HepG2 (cell line): ENCODE measurements around the gene PDE4D. TPM values are rescaled to one million over a fixed set of nuclear protein-coding genes. Genes with fewer than 3 reads are reported as not detected.

ENCODE experiments used
- ATAC-seq: fragments of 200-7000 bp; cut with Tn5 transposase; 3 replicates; pipeline ENCODE4 v1.9.1; 2020; ENCODE audit warnings: mild to moderate bottlenecking, moderate library complexity
- BruUV-seq: library from RNA; stranded (reverse); fragments of 400-500 nt; replicated peaks from 2 replicates; lab custom pipeline; 2021; lab: Mats Ljungman, UMichigan
- CTCF ChIA-PET: fragments of 300-600 bp; formaldehyde crosslinking; extraction: SDS; loops from one replicate; lab custom pipeline; 2021; ENCODE audit warnings: low total read pairs, inconsistent platforms, low intra/inter-chr PET ratio; lab: Yijun Ruan, JAX
- POLR2A ChIA-PET: fragments of 350-600 bp; sonication (Branson Sonifier 250); formaldehyde crosslinking; loops from one replicate; lab custom pipeline; 2020; ENCODE audit warnings: antibody characterized with exemption, inconsistent platforms; lab: Yijun Ruan, JAX
- DNase-seq: peaks from one replicate; pipeline ENCODE4 v3.0.0-alpha.2; 2015; ENCODE audit warnings: low spot score
- FAIRE-seq: peaks from 3 replicates; lab custom pipeline; 2011; peaks lifted over from hg19 to GRCh38; lab: Jason Lieb, UNC
- H2AFZ ChIP-seq: one replicate; pipeline ENCODE4 v1.6.1; 2011; ENCODE audit warnings: low read length, inconsistent platforms
- H3K27ac ChIP-seq: fragments of 300-600 bp; 3 replicates; pipeline ENCODE4 v1.8.0; 2011; ENCODE audit warnings: mixed run types, mild to moderate bottlenecking, mixed read lengths, low read length, inconsistent platforms; ENCODE audit not compliant: insufficient read depth; ENCODE audit errors: extremely low read length
- H3K27me3 ChIP-seq, 2 experiments: fragments of 200-600 bp in 1 of 2; 2 replicates in 1 of 2; 3 replicates in 1 of 2; pipeline versions ENCODE4 v1.6.0 to v1.8.0; 2011; ENCODE audit warnings: low read length in 2 of 2, mild to moderate bottlenecking in 2 of 2, moderate library complexity in 2 of 2, inconsistent platforms in 1 of 2; ENCODE audit not compliant: insufficient read depth in 2 of 2, control insufficient read depth in 1 of 2
- H3K36me3 ChIP-seq, 2 experiments: fragments of 200-600 bp in 1 of 2; replicated peaks in 1 of 2; 2 replicates in 1 of 2; 3 replicates in 1 of 2; pipeline versions ENCODE4 v1.5.1 to v1.8.0; 2011; ENCODE audit warnings: low read length in 2 of 2, inconsistent platforms in 1 of 2; ENCODE audit not compliant: insufficient read depth in 2 of 2, control insufficient read depth in 1 of 2
- H3K4me1 ChIP-seq: 2 replicates; pipeline ENCODE4 v1.5.1; 2012; ENCODE audit warnings: low read length, inconsistent platforms; ENCODE audit not compliant: insufficient read depth
- H3K4me2 ChIP-seq: 2 replicates; pipeline ENCODE4 v1.6.0; 2011; ENCODE audit warnings: low read depth, low read length, inconsistent platforms
- H3K4me3 ChIP-seq, 3 experiments: fragments of 200-600 bp in 1 of 3; sonication (generic), shearing (Covaris generic) in 1 of 3; replicated peaks in 1 of 3; 2 replicates each; pipeline ENCODE4 v1.5.1; 2011 to 2016; ENCODE audit warnings: low read length in 3 of 3, inconsistent platforms in 2 of 3, low read depth in 2 of 3, mild to moderate bottlenecking in 2 of 3, control low read depth in 1 of 3, mixed read lengths in 1 of 3; ENCODE audit not compliant: insufficient read depth in 1 of 3
- H3K79me2 ChIP-seq: one replicate; pipeline ENCODE4 v1.6.1; 2011; ENCODE audit warnings: low read length, inconsistent platforms; ENCODE audit not compliant: insufficient read depth
- H3K9ac ChIP-seq: 2 replicates; pipeline ENCODE4 v1.6.0; 2011; ENCODE audit warnings: mild to moderate bottlenecking, low read depth, low read length, inconsistent platforms; ENCODE audit not compliant: insufficient read depth
- H3K9me3 ChIP-seq: 2 replicates; pipeline ENCODE4 v1.5.1; 2012; ENCODE audit warnings: mild to moderate bottlenecking, low read length
- H4K20me1 ChIP-seq: 2 replicates; pipeline ENCODE4 v1.6.0; 2011; ENCODE audit warnings: inconsistent platforms, mild to moderate bottlenecking, low read length, moderate library complexity; ENCODE audit not compliant: insufficient read depth
- GATAD2A ChIP-seq: IDR thresholded peaks from 2 replicates; pipeline ENCODE4 v1.6.1; 2016
- KDM2A ChIP-seq: sonication (generic); formaldehyde crosslinking; IDR thresholded peaks from 2 replicates; pipeline ENCODE4 v1.4.0; 2020; ENCODE audit warnings: low read depth, missing genetic modification reagents, borderline replicate concordance
- PLRG1 ChIP-seq: fragments of 450-650 bp; conservative IDR thresholded peaks from 2 replicates; pipeline ENCODE4 v1.6.1; 2016
- RAD21 ChIP-seq: fragments of 450-650 bp; formaldehyde crosslinking; IDR thresholded peaks from 2 replicates; pipeline ENCODE4 v1.5.0; 2020; ENCODE audit warnings: mild to moderate bottlenecking
- SMC3 ChIP-seq: IDR thresholded peaks from 2 replicates; pipeline ENCODE4 v1.6.1; 2011; ENCODE audit warnings: low read length, improper control_type of control experiment
- STAG1 ChIP-seq: sonication (generic); formaldehyde crosslinking; IDR thresholded peaks from 2 replicates; pipeline ENCODE4 v1.4.0; 2020; ENCODE audit warnings: missing genetic modification reagents
- YY1 ChIP-seq: IDR thresholded peaks from 2 replicates; pipeline ENCODE4 v1.6.1; 2011; ENCODE audit warnings: low read length, low read depth, moderate library complexity, mild to moderate bottlenecking; ENCODE audit not compliant: insufficient read depth, insufficient replicate concordance
- ZFP82 ChIP-seq: sonication (generic); formaldehyde crosslinking; IDR thresholded peaks from 2 replicates; pipeline ENCODE4 v1.5.1; 2020; ENCODE audit warnings: mild to moderate bottlenecking, missing genetic modification reagents, borderline replicate concordance
- ZMYM4 ChIP-seq: sonication (generic); formaldehyde crosslinking; IDR thresholded peaks from 2 replicates; pipeline ENCODE4 v1.8.1; 2023; ENCODE audit warnings: mild to moderate bottlenecking, missing genetic modification reagents
- WGBS: methylation state at CpG from one replicate; pipeline ENCODE4 v1.1.6; 2017; ENCODE audit warnings: low lambda C conversion rate; 5-methylcytosine and 5-hydroxymethylcytosine counted together
- in situ Hi-C: cut with HindIII; loops from 2 replicates; pipeline ENCODE4 v1.10.0; 2017; ENCODE audit warnings: low pct_unique_long_range_greater_than_20kb; ENCODE audit not compliant: extremely low pct_ligation_motif_present
- intact Hi-C: fragments of 100-400 bp; cut with micrococcal nuclease; formaldehyde crosslinking; loops from one replicate; pipeline ENCODE4 v1.10.0; 2022; ENCODE audit not compliant: unreplicated experiment
- polyA plus RNA-seq, 8 experiments: library from polyadenylated mRNA; depleted of rRNA in 3 of 8; stranded (reverse) in 7 of 8; unstranded in 1 of 8; fragments of >200 nt; fragmentation: Illumina TruSeq in 4 of 8; extraction: Trizol in 4 of 8; gene quantifications; 2 replicates each; pipeline versions ENCODE4 v1.2.1 to v1.2.3, GENCODE V29; 2011 to 2016; ENCODE audit warnings: low read depth in 4 of 8, missing spikeins in 1 of 8, mixed read lengths in 1 of 8; ENCODE audit not compliant: insufficient read depth in 1 of 8
- total RNA-seq, 5 experiments: library from RNA; depleted of rRNA; stranded (reverse); fragments of >200 nt; fragmentation: Illumina TruSeq; extraction: Trizol; gene quantifications; 2 replicates each; pipeline ENCODE4 v1.2.3, GENCODE V29; 2016; ENCODE audit warnings: low read depth in 1 of 5
- TF ChIP-seq, protein P1 (sequence below): sonication (generic); formaldehyde crosslinking; IDR thresholded peaks from 2 replicates; pipeline ENCODE4 v1.4.0; 2020; ENCODE audit warnings: missing genetic modification reagents
- TF ChIP-seq, protein P2 (sequence below), 2 experiments: sonication (generic) in 1 of 2; formaldehyde crosslinking in 1 of 2; IDR thresholded peaks; 2 replicates each; pipeline versions ENCODE4 v1.4.0 to v1.6.1; 2018 to 2020; ENCODE audit warnings: missing genetic modification reagents in 2 of 2, borderline replicate concordance in 1 of 2, low read depth in 1 of 2, mild to moderate bottlenecking in 1 of 2, missing biosample characterization in 1 of 2
- TF ChIP-seq, protein P3 (sequence below): sonication (generic); formaldehyde crosslinking; IDR thresholded peaks from 2 replicates; pipeline ENCODE4 v1.4.0; 2020; ENCODE audit warnings: missing genetic modification reagents; ENCODE audit errors: not compliant biosample characterization
- TF ChIP-seq, protein P4 (sequence below): sonication (generic); formaldehyde crosslinking; IDR thresholded peaks from 2 replicates; pipeline ENCODE4 v1.5.0; 2020; ENCODE audit warnings: mild to moderate bottlenecking, missing genetic modification reagents, moderate library complexity

PDE4D gene
- total and polyA plus RNA-seq, 2 of the 13 experiments (the other 11 are each of a cell fraction or from before 2014, with no cell fraction given), result 7.0 to 12.2 TPM

DNA sequence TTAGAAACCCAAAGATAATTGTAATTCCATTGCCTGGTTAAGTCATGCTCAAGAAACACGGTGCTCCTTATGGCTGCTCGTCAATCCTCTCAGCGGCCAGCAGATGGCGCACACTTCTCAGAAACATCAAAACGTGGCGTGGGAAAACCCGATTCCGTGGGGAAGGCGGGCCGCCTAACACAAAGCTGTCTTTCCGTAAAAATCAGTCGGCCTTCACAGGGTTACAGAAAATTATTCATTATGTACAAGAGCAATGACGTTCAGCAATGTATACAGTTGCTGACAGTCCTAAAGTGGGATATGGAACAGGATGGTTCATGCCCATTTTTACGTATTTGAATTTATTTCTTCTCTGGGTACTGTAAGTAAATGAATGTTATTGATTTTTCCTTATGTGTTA lies 83.5 kb downstream of the PDE4D start:
- intact Hi-C loops (loop anchor here (1.0 to 10.0 kb wide), 3 partner anchors 475 to 837 kb away; no protein-coding TSS in a partner anchor), in situ Hi-C loops (loop anchor here (10.0 kb wide), 2 partner anchors 475 to 775 kb away; no protein-coding TSS in a partner anchor)
- no peak for FAIRE-seq
- 29% methylated on average over 1 of the region's 14 CpGs for WGBS
- no peaks in the 10 kb centered on the region for H4K20me1 ChIP-seq
- H3K27ac ChIP-seq, result no peak overlapping the region
- H3K9me3 ChIP-seq, result no peaks in the 10 kb centered on the region
- H3K4me1 ChIP-seq, result 0 out of 2 replicates have a peak, but pooled peaks cover 5% of the 10 kb centered on the region
- ChIA-PET POLR2A (no interaction called here), CTCF (interaction anchor here (0.7 to 1.8 kb wide), 2 partner anchors 351 to 477 kb away, joined by 3 to 4 read pairs; no protein-coding TSS in a partner anchor)
- peak overlapping the region in 2 of 3 experiments; percentile 30 to 54; a peak in 2 of 6 replicates for H3K4me3 ChIP-seq
- no peaks in the 10 kb centered on the region for H3K27me3 ChIP-seq
- H3K36me3 ChIP-seq, result no peaks in the 10 kb centered on the region
- no peaks in the 10 kb centered on the region for H3K79me2 ChIP-seq
- TF ChIP-seq YY1 (peak; percentile 14), SMC3 (peak; percentile 64), ZFP82 (CRISPR knock-in tag) (no peak), RAD21 (CRISPR knock-in tag) (peak; percentile 35; the same call in 1 of the 2 replicates), KDM2A (CRISPR knock-in tag) (0 out of 2 replicates have a peak, but pooled peaks have one; percentile 36), ZMYM4 (0 out of 2 replicates have a peak, but pooled peaks have one; percentile 20), PLRG1 (no peak), GATAD2A (CRISPR knock-in tag) (0 out of 2 replicates have a peak, but pooled peaks have one; percentile 36), STAG1 (CRISPR knock-in tag) (peak; percentile 78)
- TF ChIP-seq, protein P1, sequence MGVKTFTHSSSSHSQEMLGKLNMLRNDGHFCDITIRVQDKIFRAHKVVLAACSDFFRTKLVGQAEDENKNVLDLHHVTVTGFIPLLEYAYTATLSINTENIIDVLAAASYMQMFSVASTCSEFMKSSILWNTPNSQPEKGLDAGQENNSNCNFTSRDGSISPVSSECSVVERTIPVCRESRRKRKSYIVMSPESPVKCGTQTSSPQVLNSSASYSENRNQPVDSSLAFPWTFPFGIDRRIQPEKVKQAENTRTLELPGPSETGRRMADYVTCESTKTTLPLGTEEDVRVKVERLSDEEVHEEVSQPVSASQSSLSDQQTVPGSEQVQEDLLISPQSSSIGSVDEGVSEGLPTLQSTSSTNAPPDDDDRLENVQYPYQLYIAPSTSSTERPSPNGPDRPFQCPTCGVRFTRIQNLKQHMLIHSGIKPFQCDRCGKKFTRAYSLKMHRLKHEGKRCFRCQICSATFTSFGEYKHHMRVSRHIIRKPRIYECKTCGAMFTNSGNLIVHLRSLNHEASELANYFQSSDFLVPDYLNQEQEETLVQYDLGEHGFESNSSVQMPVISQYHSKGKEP (CRISPR knock-in tag), result no peak
- TF ChIP-seq, protein P2, sequence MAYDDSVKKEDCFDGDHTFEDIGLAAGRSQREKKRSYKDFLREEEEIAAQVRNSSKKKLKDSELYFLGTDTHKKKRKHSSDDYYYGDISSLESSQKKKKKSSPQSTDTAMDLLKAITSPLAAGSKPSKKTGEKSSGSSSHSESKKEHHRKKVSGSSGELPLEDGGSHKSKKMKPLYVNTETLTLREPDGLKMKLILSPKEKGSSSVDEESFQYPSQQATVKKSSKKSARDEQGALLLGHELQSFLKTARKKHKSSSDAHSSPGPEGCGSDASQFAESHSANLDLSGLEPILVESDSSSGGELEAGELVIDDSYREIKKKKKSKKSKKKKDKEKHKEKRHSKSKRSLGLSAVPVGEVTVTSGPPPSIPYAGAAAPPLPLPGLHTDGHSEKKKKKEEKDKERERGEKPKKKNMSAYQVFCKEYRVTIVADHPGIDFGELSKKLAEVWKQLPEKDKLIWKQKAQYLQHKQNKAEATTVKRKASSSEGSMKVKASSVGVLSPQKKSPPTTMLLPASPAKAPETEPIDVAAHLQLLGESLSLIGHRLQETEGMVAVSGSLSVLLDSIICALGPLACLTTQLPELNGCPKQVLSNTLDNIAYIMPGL (CRISPR knock-in tag; IDR thresholded peaks at IDR 0.05; ENCODE audit: borderline replicate concordance in 1 of 2, low read depth in 1 of 2), result peak in 1 of 2 experiments; percentile 22; a peak in 1 of 4 replicates
- TF ChIP-seq, protein P3, sequence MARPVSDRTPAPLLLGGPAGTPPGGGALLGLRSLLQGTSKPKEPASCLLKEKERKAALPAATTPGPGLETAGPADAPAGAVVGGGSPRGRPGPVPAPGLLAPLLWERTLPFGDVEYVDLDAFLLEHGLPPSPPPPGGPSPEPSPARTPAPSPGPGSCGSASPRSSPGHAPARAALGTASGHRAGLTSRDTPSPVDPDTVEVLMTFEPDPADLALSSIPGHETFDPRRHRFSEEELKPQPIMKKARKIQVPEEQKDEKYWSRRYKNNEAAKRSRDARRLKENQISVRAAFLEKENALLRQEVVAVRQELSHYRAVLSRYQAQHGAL (CRISPR knock-in tag), result no peak
- TF ChIP-seq, protein P4, sequence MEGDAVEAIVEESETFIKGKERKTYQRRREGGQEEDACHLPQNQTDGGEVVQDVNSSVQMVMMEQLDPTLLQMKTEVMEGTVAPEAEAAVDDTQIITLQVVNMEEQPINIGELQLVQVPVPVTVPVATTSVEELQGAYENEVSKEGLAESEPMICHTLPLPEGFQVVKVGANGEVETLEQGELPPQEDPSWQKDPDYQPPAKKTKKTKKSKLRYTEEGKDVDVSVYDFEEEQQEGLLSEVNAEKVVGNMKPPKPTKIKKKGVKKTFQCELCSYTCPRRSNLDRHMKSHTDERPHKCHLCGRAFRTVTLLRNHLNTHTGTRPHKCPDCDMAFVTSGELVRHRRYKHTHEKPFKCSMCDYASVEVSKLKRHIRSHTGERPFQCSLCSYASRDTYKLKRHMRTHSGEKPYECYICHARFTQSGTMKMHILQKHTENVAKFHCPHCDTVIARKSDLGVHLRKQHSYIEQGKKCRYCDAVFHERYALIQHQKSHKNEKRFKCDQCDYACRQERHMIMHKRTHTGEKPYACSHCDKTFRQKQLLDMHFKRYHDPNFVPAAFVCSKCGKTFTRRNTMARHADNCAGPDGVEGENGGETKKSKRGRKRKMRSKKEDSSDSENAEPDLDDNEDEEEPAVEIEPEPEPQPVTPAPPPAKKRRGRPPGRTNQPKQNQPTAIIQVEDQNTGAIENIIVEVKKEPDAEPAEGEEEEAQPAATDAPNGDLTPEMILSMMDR (CRISPR knock-in tag), result peak; percentile 79
- H2AFZ ChIP-seq, result peak overlapping the region; percentile 54
- DNase-seq, result peak; percentile 16
- ATAC-seq, result peak; percentile 38; the same call in 2 of the 3 replicates
- H3K9ac ChIP-seq, result no peak overlapping the region
- peak overlapping the region; percentile 80 for H3K4me2 ChIP-seq
- BruUV-seq, result no TSS peak
